Endothelial cell of umbilical vein (primary cell): ENCODE measurements around the gene GULP1.

ENCODE experiments used
- CTCF ChIP-seq, 2 donors: IDR thresholded peaks; 1 replicate in 1 of 2; 2 replicates in 1 of 2; pipeline ENCODE4 v1.5.1; 2011; ENCODE audit warnings: low read length in 2 of 2, mild to moderate bottlenecking in 2 of 2, moderate library complexity in 2 of 2, control low read depth in 1 of 2, inconsistent platforms in 1 of 2, low read depth in 1 of 2; ENCODE audit not compliant: insufficient read depth in 1 of 2; ENCODE audit errors: extremely low read depth in 1 of 2
- EZH2 ChIP-seq: IDR thresholded peaks from 2 replicates; pipeline ENCODE4 v1.6.1; 2012; ENCODE audit warnings: borderline replicate concordance, low read depth, mild to moderate bottlenecking, moderate library complexity, low read length, inconsistent platforms; ENCODE audit not compliant: severe bottlenecking
- FOS ChIP-seq: IDR thresholded peaks from 2 replicates; pipeline ENCODE4 v1.6.1; 2011; ENCODE audit warnings: mild to moderate bottlenecking, low read length, moderate library complexity, borderline replicate concordance; ENCODE audit not compliant: insufficient read depth
- GATA2 ChIP-seq: IDR thresholded peaks from 2 replicates; pipeline ENCODE4 v1.7.0; 2011; ENCODE audit warnings: low read depth, mild to moderate bottlenecking, moderate library complexity, mixed read lengths, low read length; ENCODE audit not compliant: insufficient read length, insufficient read depth
- POLR2A ChIP-seq: IDR thresholded peaks from 2 replicates; pipeline ENCODE4 v1.6.1; 2012; ENCODE audit warnings: low read depth, mild to moderate bottlenecking, control low read depth, low read length
- POLR2AphosphoS5 ChIP-seq: IDR thresholded peaks from 2 replicates; pipeline ENCODE4 v1.6.1; 2012; ENCODE audit warnings: low read depth, mild to moderate bottlenecking, control low read depth, low read length, moderate library complexity; ENCODE audit not compliant: insufficient read depth

GRCh38 chr2:188450732-188451483 is 159.2 kb downstream of the GULP1 start:
- TF ChIP-seq CTCF (IDR thresholded peaks at IDR 0.05; ENCODE audit: extremely low read depth in 1 of 2, insufficient read depth in 1 of 2, low read depth in 1 of 2, low read length in 2 of 2) = no peak
- TF ChIP-seq POLR2A = no peak
- TF ChIP-seq EZH2 = no peak
- TF ChIP-seq POLR2AphosphoS5 = no peak
- no peak for TF ChIP-seq FOS
- no peak for TF ChIP-seq GATA2
